GM18507 (cell line): ENCODE results near the gene SCO2.

ENCODE experiments used
- DNase-seq: peaks from one replicate; pipeline ENCODE4 v3.0.0; 2011; ENCODE audit warnings: low read depth; ENCODE audit not compliant: insufficient read length; ENCODE audit errors: extremely low spot score
- FAIRE-seq: peaks from 2 replicates; lab custom pipeline; 2011; peaks lifted over from hg19 to GRCh38; lab: Jason Lieb, UNC

Gene SCO2

GRCh38 chr22:50483977-50484853, 41.2 kb downstream of the SCO2 start:
- no peak for FAIRE-seq
- no peak for DNase-seq

- DNase-seq, result no peak
- FAIRE-seq, result no peak
Measured at GRCh38 chr22:50483556-50483955, 41.8 kb downstream of the SCO2 start.

- no peak for DNase-seq
- no peak for FAIRE-seq
Measured at GRCh38 chr22:50483106-50483505, 42.3 kb downstream of the SCO2 start.

- FAIRE-seq, result no peak
- no peak for DNase-seq
Measured at GRCh38 chr22:50482107-50483074, 43.0 kb downstream of the SCO2 start.

GRCh38 chr22:50481440-50482106, 43.8 kb downstream of the SCO2 start, which contains the start of gene ADM2:
ADM2 (plus strand) TSS chr22:50481543; CDS start chr22:50481848, 305 bp downstream.
- FAIRE-seq, result no peak
- DNase-seq, result no peak

- DNase-seq (no peak), FAIRE-seq (no peak)
Measured at GRCh38 chr22:50481045-50481439, 44.4 kb downstream of the SCO2 start.

GRCh38 chr22:50479721-50480120, 45.7 kb downstream of the SCO2 start:
- FAIRE-seq (no peak), DNase-seq (no peak)

GRCh38 chr22:50477923-50478322, 47.5 kb downstream of the SCO2 start:
- FAIRE-seq (no peak), DNase-seq (no peak)

GRCh38 chr22:50476868-50477267, 48.5 kb downstream of the SCO2 start:
- DNase-seq (no peak), FAIRE-seq (no peak)

- FAIRE-seq (no peak), DNase-seq (no peak)
Measured at GRCh38 chr22:50475652-50476002, 49.8 kb downstream of the SCO2 start.

GRCh38 chr22:50474710-50475651, 50.4 kb downstream of the SCO2 start, which contains the start of gene SBF1:
SBF1 (minus strand) TSS chr22:50475035; CDS start chr22:50474840, 195 bp downstream.
- FAIRE-seq, result peak; percentile 87
- DNase-seq, result peak; percentile 99

- DNase-seq (no peak), FAIRE-seq (peak; percentile 35)
Measured at GRCh38 chr22:50473855-50474671, 51.3 kb downstream of the SCO2 start.
